Retina (tissue), 1 donor: ENCODE results near the gene DRC1.

Experiments
- DNase-seq: peaks from one replicate; pipeline ENCODE4 v3.0.0-alpha.2; 2016

Gene DRC1

DNA sequence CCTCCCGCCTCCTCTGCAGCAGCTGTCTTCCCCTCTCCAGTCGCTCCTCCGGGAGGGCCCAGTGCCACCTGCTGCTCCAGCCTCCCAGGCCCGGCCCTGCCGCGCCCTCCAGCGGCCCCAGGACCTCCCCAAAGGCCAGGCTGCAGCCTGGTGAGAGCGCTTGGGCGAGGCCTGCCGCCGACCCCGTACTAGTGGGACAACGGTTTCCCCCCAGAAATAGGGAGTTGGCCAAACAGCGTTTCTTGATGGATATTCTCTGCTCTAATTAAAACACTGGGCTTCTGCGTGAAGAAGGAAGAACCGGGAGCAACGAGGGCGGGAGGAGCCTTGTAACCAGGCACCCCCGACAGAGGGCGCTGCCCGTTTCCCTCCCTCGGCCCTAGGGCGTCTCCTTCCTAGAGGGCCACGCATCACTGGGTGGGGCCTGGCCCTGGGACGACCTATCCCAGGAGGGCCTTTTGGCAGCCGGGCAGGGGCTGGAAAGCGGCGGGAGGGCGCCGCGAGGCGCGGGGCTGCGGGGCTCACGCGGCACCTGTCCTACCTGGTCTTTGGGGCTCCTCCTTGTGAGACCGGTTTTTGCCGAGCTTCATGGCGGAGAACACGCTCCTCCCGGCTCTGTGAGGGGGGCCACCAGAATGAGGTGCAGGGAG, 101.6 kb downstream of the DRC1 start:
- DNase-seq, result peak; percentile 95

DNA sequence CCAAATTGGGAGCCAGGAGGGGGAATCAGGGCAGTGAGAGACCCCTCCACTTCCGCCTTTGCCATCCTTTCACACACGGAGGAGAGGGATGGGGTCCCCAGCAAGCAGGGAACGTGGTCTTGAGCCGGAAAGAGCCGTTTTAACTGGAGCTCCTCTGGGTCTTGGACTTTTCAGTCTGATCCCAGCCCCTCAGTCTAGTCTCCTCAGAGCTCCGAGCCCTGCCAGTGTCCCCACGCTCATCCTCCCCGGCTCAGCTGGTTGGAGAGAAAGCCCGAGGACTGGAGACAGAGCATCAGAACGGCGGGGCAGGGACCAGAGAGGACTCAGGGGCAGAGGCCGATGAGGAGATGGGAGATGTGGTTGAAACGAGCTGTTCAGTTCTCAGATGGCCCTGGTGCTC, 102.3 kb downstream of the DRC1 start:
- DNase-seq, result no peak

DNA sequence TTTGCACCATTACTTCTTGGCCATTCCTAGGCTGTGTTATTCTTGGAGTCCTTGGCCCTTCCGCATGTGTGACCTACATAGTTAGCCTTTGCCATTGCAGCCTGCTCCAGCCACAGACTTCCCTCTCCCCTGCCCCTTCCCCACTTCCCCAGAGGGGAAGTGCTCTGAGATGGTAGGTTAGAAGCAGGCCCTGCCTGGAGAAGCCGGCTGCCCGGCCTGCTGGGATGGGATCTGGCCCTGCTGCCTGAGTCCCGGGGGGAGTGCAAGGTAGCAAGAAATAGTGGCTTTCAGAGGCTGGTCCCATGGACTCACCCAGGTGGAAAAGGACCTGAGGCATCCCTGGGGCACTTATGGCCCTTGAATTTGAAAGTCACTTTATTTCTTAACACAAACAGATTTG, 104.6 kb downstream of the DRC1 start:
- DNase-seq, result no peak
